ENCODE measurements around the gene FOXP1.

The FOXP1 gene

GRCh38 chr3:71563827-71564226 is 19.7 kb downstream of the FOXP1 start:
- no peak for TF ChIP-seq CTCF (IDR thresholded peaks at IDR 0.05; ENCODE audit: extremely low read depth, insufficient read depth, missing control alignments)
- in situ Hi-C loops (cut with MboI; ENCODE audit: low pct_unique_long_range_greater_than_20kb, low sequenced_read_pairs, unreplicated experiment), result no loop called here
- DNase-seq (ENCODE audit: low spot score), result no peak

- TF ChIP-seq CTCF (IDR thresholded peaks at IDR 0.05; ENCODE audit: extremely low read depth, insufficient read depth, missing control alignments), result no peak
- in situ Hi-C loops (cut with MboI; ENCODE audit: low pct_unique_long_range_greater_than_20kb, low sequenced_read_pairs, unreplicated experiment), result no loop called here
- DNase-seq (ENCODE audit: low spot score), result no peak
These were observed 20.6 kb downstream of the FOXP1 start for GRCh38 chr3:71562938-71563337.

GRCh38 chr3:71560665-71561064 is 22.9 kb downstream of the FOXP1 start:
- DNase-seq (ENCODE audit: low spot score), result no peak
- no peak for TF ChIP-seq CTCF (IDR thresholded peaks at IDR 0.05; ENCODE audit: extremely low read depth, insufficient read depth, missing control alignments)
- in situ Hi-C loops (cut with MboI; ENCODE audit: low pct_unique_long_range_greater_than_20kb, low sequenced_read_pairs, unreplicated experiment), result no loop called here

GRCh38 chr3:71559578-71560162 is 23.9 kb downstream of the FOXP1 start:
- in situ Hi-C loops (cut with MboI; ENCODE audit: low pct_unique_long_range_greater_than_20kb, low sequenced_read_pairs, unreplicated experiment), result no loop called here
- TF ChIP-seq CTCF (IDR thresholded peaks at IDR 0.05; ENCODE audit: extremely low read depth, insufficient read depth, missing control alignments), result no peak
- no peak for DNase-seq (ENCODE audit: low spot score)

- no peak for DNase-seq (ENCODE audit: low spot score)
- in situ Hi-C loops (cut with MboI; ENCODE audit: low pct_unique_long_range_greater_than_20kb, low sequenced_read_pairs, unreplicated experiment), result no loop called here
- no peak for TF ChIP-seq CTCF (IDR thresholded peaks at IDR 0.05; ENCODE audit: extremely low read depth, insufficient read depth, missing control alignments)
These were observed 24.5 kb downstream of the FOXP1 start for GRCh38 chr3:71559021-71559420.

GRCh38 chr3:71554649-71555048 is 28.9 kb downstream of the FOXP1 start:
- DNase-seq (ENCODE audit: low spot score), result no peak
- in situ Hi-C loops (cut with MboI; ENCODE audit: low pct_unique_long_range_greater_than_20kb, low sequenced_read_pairs, unreplicated experiment), result no loop called here
- no peak for TF ChIP-seq CTCF (IDR thresholded peaks at IDR 0.05; ENCODE audit: extremely low read depth, insufficient read depth, missing control alignments)

Data from GM13977 (cell line).